GM21526 (cell line): ENCODE results near the gene TTLL1.
A peak's percentile ranks its signal among the peaks of the same experiment; 100 is the strongest.
"Not testable (repeated sequence)": the region's sequence is repeated elsewhere in the genome, so short reads cannot be mapped to it uniquely, and the experiment has no call there.

ENCODE experiments used
- ATAC-seq: cut with Tn5 transposase; IDR thresholded peaks from one replicate; pipeline ENCODE4 v1.9.1; 2021; ENCODE audit warnings: moderate library complexity; ENCODE audit not compliant: unreplicated experiment, low FRiP score

The TTLL1 gene

DNA sequence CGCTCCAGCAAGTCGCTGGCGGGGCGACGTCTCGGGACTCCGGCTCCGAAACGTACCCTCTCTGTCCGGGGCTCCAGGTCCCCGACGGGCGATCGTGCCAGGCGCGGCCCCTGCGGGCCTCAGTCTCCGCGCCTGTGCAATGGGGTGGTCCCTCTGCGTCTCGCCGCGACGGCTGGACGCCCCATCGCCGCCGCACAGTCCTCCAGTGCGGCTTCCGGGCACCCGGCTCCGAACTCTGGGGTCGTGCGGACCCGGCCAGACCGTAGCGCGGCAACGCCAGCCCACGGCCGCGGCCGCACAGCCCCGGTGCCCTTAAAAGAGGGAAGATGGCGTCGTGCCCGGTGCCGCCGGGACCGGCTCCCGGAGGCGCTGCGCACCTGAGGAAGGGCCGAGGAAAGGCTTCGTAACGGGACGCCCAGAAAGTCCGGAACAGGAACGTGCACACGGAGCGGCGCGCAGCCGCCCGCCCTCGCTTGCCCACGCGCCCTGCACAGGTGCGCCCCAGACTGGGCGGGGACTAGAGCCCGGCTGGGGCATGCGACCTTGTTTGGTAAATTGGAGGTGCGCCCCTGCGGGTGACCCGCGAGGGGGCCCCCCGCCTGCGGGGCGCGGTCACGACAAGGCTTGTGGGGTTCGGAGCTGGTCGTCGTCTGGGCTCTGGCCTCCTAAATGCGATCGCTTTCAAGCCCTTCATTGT is 21.9 kb upstream of the TTLL1 start:
- peak; percentile 50 for ATAC-seq

DNA sequence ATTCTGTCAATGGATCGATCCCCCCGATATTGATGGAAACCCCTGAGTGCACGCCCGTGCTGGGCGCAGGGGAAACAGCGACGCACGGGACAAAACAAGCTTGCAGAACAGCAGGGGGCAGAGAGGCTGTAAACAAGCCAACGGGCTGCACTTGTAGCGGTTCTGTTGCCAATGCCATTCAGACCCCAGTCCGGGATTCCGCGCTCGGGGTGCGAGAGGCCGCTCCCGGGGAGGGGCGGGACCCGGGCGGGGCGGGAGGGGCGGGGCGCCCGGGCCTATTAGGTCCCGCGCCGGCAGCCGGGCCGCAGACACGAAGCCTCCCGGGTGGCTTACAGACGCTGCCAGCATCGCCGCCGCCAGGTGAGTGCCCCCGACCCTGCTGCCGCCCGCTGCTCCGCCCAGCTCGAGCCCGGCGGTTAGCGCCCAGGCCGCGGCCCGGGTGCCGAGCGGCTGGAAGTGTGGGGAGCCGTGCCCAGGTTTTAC is 21.3 kb upstream of the TTLL1 start, which contains the start of gene BIK:
Gene BIK, plus strand, starts transcription at position 307 of the 483 bp plus-strand sequence. CDS start 13,273 bp downstream, outside the sequence.
- ATAC-seq: peak; percentile 36

DNA sequence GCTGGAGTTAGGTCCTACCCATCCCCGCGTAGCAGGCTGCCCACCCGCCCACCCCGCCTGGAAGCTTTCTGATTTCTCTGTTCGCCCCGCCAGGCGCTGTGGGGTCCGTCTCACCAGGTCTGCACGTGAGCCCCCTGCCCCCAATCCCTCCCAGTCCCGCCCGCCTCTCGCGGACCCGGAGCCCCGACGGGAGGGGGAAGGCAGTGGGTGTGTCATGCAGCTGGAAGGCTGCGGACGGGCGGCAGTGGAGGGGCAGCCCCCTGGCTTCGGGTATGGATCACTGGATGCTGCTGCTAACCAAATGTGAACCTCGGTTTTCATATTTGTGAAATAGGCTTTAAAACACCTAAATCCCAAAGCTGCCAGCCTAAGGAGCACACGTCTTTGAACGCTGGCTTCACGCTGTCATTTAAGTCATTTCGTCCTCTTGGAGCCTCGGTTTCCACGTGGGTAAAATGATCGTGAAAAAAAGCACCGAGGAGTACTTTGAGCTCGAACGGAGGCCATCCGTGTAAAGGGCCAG is 20.8 kb upstream of the TTLL1 start:
- ATAC-seq: no peak

DNA sequence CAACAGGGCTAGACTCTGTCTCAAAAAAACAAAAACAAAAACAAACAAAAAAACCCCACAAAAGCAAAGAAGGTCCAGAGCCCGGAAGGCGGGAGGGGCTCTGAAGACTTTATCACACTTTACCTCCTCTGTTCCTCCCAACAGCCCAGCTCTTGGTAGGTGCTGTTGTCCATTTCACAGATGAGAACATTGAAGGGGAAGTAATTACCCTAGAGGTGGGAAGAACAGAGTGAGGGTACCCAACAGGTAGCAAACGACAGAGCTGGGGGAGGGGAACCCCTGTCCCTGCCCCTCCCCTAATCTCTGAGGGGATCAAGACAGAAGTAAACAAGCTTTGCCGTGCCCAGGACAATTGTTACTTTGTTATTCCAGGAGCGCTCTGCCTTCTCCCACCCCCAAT is 20.3 kb upstream of the TTLL1 start:
- no peak for ATAC-seq

DNA sequence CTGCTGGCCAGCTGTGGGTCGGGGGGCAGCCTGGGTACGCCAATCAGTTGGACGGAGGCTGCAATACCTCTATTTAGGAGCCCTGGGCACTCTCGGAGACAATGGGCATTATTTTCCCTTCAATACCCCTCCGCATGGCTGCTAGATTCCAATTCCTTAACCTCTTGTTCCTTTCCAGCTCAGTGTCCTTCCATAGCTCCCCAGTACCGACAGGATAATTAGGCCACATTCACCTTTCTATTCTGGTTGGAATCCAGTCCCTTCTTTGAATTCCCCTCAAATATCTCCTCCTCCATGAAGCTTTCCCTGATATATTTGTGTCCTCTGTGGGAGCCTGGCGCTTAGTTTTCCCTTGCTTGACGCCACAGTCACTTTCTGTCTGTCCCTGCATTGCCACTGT is 17.1 kb upstream of the TTLL1 start:
- ATAC-seq: no peak

DNA sequence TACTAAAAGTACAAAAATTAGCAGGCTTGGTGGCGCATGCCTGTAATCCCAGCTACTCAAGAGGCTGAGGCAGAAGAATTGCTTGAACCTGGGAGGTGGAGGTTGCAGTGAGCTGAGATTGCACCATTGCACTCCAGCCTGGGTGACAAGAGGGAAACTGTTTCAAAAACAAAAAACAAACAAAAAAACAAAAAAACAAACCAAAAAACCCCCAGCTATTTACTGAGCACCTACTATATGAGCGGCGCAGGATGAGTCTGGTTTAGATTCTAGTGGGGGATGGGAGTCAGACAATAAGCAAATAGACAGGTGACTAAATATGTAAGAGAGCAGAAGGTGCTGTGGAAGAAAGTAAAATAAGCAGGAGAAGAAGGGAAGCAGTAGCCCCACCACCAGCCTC is 15.8 kb upstream of the TTLL1 start:
- not testable (repeated sequence) for ATAC-seq

DNA sequence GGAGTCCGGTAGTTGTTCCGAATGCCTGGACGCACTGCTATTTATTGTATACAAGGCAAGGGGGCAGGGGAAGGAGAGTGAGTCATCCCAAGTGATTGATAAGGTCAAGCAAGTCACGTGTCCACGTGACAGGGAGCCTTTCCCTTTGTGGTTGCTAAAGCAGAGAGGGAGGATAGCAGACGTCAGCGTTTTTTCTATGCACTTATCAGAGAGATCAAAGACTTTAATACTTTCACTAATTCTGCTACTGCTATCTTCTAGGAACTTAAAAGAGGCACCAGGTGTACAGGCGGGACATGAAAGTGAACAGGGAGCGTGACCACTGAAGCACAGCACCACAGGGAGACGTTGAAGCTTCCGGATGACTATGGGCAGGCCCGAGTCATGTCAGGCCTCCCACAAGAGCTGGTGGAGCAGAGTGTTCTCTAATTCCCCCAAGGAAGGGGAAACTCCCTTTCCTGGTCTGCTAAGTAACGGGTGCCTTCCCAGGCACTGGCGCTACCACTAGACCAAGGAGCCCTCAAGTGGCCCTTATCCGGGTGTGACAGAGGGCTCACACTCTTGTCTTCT is 14.9 kb upstream of the TTLL1 start:
- ATAC-seq: not testable (repeated sequence)

DNA sequence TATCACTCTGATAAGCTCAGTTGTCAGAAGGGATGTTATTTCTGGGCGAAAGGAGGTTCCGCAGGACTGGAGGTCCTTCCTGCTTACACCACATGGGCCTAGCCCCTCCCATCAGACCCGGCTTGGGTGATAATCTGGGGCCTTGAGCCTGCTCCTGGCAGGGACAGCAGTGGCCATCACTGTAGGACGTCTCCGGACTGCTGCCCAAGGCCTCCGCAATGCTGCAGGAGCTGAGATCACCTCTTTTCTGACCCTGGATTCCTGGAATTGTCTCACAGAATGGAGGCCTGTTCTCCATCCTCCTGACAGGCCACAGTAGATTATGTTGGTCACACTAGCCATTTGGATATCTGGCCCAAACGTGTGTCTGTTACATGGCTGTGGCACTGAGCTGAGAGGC is 12.1 kb upstream of the TTLL1 start:
- ATAC-seq: no peak

DNA sequence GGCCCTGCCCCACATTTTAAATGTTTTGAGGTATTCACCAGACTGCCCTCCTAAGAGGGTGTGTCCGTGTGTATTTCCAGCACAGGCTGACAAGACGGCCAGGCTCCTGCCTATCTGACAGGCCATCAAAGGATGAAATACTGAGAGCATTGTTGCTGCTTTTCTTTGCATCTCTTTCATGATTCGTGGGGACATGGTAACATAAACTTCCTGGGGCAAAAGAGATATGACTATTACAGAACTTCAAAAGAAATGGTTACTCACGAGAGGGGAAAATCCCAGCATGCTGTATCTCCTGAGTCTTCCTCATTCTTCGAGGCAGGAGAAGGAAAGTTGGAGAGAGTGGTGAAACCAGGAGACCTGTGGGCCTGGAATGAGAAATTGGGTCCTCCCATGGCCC is 11.0 kb upstream of the TTLL1 start:
- ATAC-seq: no peak

DNA sequence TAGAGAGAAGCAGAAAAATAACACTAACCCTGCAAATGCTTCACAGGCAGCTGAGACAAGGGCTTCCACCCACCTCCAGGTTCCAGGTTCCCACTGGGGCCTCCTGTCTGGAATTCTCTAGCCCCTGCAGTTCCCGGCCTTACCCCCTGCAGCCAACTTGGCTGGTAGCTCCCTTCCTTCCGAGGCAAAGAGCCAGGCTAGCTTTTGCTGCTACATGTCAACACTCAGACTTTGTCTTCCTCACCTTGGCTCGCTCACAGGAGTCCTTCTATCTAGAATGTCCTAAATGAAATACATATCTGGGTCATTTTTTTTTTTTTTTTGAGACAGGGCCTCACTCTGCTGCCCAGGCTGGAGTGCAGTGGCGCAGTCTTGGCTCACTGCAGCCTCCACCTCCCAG is 9.9 kb upstream of the TTLL1 start:
- ATAC-seq: no peak

DNA sequence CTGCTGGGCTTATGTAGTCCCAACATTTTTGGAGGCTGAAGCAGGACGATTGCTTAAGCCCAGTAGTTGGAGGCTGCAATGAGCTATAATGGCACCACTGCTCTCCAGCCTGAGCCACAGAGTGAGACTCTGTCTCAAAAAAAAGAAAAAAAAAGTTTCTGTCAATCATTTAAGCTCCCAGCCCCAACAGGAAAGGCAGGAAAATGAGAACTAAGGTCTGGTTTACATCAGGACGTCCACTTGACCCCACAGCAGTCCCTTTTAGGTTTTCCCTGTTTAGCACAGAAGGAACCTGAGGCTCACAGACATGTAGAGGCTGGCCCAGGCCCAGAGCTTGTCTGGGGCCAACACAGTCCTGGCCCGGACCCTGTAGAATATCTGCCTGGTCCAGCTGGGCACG is 9.2 kb upstream of the TTLL1 start:
- no peak for ATAC-seq

DNA sequence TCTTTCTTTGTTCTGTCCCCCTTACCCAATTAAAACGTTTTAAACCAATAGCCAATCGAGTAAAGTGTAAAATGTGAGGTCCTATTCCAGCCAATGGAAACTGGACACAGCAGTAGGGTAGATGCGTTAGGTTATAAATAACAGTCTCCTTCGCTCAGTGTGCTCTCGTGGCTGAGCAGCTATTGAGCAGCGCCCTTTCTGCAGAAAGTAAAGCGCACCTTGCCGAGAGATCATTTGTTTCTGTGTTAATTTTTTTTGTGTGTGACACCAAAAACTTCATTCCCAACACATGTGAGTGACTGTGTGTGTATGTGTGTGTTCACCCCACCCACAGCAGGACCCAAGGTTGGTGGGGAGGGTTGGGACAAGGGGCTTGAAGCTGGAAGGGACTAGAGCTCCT is 7.2 kb upstream of the TTLL1 start:
- ATAC-seq: no peak

DNA sequence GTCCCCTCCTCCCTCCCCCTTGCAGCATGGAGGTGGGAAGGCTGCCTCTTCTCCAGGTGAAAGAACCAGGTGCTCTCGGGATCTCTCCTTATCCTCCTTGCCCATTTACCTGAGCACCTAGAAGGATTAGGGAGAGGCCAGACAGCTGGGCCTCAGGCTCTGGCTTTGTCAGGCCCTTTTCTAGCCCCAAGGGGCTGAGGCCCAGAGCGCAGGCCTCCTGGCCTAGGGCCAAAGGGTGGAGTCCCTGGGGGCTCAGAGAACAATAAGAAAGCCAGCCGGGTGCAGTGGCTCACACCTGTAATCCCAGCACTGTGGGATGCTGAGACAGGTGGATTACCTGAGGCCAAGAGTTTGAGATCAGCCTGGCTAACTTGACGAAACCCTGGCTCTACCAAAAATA is 5.4 kb upstream of the TTLL1 start:
- ATAC-seq: no peak

DNA sequence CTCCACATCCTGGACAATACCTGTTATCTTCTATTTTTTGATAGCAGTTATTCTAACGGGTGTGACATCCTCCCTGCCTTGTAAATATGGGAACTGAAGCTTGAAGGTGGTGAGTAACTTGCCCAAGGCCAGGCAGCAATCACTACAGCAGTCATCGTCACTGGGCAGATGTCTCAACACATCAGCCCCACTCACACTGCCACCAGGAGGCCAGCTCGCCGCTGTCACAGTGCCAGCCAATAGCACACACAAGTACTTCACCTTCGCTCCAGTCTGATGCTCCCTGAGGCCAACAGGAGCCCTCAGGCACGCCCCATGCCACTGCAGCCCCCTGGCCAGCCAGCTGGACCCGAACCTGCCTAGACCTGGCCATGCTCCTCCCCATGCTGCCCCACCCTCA is 4.9 kb upstream of the TTLL1 start:
- ATAC-seq: no peak

DNA sequence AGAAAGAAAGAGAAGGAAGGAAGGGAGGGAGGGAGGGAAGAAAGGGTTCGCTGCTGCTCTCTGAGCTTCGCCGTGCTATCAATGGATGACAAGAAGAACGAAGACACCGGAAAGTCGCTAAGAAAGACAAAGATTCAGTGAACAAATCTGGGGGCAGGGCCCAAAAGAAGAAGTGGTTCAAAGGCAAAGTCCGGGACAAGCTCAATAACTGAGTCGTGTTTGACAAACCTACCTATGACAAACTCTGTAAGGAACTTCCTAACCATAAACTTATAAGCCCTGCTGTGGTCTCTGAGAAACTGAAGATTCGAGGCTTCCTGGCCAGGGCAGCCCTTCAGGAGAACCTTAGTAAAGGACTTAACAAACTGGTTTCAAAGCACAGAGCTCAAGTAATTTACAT is 2.9 kb upstream of the TTLL1 start:
- ATAC-seq: no peak

DNA sequence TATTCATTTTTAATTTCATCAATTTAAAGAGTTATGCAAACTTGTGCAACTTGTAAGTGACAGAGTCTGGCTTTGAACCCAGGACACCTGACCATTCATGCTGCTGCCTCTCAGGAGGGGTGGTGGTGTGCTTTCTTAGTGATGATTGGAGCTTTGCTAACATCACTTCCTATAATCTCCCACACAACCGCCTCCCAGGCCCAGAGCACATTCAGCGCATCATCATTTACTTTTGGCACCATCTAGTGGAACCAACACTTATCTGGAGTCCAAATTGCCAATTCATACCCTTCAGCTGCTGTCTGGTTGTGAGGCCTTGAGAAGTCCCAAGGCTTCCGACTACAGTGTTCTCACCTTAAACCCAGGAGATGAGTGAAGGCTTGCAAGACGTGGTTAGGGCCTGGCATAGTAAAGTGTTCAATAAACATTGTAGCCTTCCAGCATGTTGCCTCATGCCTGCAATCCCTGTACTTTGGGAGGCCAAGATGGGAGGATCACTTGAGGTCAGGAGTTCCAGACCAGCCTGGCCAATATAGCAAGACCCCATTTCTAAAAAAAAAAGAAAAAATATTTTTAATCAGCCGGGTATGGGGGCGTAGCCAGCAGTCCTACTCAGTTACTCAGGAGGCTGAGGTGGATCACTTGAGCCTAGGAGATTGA is 1.1 kb upstream of the TTLL1 start:
- ATAC-seq: no peak

DNA sequence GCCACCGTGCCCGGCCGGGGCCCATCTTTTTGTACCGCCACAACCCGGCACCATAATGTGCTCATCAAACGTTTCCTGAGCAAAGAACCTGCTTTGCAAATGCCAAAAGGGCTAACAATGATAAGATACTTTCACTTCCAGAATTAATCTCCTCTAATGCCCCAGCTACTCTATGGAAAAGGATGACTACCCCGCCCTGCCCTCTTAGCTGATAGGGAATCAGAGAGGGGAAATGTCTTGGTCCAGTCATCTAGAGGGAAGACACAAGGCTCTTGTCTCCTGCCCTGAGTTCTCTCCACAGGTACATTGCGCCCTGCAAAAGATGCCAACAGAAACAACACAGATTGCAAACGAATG is 586 bp downstream of the TTLL1 start:
- ATAC-seq: peak; percentile 5

DNA sequence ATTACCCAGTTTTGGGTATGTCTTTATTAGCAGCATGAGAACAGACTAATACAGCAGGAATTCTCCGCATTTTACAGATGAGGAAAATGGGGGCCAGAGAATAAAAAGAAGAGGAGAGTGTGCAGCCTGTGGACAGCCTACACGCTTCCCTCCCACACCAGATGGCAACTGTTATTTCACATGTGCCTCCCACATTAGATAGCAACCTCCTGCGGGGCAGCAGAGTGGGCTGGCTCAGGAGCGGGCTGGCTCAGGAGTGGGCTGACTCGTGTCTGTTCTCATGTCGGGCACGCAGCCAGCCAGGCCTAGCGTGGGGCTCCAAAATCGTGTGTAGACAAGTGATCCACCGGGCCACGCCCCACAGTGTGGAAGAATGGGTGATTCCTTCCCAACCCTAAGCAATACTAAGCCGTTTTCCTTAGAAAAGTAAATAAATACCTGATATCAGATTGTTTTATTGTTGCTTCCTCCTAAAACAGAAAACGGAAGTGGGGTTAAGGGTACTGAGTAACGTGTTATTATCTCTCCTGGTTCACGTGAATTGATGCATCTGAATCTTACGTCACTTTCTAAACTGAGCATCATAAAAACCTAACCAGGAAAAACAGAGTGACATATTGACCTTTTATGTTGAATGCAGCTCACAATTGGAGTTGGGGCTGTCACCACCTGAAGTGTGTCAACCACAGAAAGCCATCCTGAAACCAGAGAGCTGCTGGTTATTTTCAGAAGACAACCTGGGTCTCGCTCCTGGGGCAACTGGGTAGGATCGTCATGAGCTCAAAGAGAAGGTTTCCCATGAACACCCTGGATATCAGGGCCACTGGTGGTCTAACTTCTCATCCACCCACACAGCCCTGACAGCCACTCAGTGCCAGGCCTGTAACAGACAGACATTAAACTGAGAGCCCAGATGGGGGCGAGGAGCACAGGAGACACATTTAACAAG is 3.3 kb downstream of the TTLL1 start:
- no peak for ATAC-seq

DNA sequence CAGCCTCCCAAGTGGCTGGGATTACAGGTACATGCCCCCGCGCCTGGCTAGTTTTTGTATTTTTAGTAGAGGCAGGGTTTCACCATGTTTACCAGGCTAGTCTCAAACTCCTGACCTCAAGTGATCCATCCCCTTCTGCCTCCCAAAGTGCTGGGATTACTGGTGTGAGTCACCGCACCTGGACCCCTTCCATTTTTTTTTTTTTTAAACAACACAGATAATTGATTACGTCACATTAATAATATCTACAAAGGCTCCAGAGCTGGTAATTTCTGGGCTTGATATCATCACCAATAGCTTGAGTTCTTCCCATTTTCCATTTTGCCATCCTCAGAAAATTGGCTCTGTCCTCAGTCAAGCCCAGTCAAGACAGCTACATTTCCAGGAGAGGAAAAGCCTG is 7.2 kb downstream of the TTLL1 start:
- ATAC-seq: no peak

DNA sequence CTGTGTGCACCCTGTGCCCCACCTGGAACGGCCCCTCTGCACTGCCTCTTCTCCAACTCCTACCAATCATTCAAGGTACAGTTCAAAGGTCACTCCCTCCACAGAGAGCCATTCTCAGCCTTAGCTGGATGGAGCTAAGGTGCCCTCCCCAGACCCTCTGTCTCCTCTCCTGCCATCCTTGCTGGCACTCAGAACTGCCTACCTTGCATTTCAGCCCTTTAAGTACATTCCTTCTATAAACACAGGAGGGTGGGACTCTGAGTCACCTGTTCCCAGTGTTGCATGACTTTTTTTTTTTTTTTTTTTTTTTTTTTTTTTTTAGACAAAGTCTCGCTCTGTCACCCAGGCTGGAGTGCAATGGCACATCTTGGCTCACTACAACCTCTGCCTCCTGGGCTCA is 8.6 kb downstream of the TTLL1 start:
- ATAC-seq: no peak

DNA sequence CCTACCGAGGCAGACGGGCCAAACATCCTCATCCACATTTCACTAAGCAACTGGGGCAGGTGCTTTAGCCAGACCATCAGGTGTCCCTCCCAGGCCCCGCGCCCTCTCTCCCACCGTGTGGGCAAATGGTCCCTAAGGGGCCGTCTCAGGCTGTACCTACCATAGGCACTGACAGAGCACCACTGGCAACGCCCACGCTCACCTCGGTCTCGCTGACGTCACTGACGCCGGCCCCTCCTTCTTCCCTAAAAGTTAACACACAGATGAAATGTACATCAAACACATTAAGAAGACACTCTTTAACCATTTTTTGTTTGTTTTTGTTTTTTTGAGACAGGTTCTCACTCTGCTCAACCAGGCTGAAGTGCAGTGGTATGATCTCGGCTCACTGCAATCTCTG is 9.4 kb downstream of the TTLL1 start:
- ATAC-seq: no peak
